Measurements from ENCODE around the gene GAN.
"Not testable (repeated sequence)": the region's sequence is repeated elsewhere in the genome, so short reads cannot be mapped to it uniquely, and the experiment has no call there.

The GAN gene

GRCh38 chr16:81310045-81310644, 4.6 kb upstream of the GAN start:
- no peak for DNase-seq (ENCODE audit: low read depth)

GRCh38 chr16:81311762-81312161, 3.0 kb upstream of the GAN start:
- no peak for DNase-seq (ENCODE audit: low read depth)

- DNase-seq (ENCODE audit: low read depth) = no peak
Observed at GRCh38 chr16:81313701-81314602, 810 bp upstream of the GAN start.

- peak; percentile 5 for DNase-seq (ENCODE audit: low read depth)
Observed at GRCh38 chr16:81315271-81316175, 761 bp downstream of the GAN start.

- DNase-seq (ENCODE audit: low read depth) = no peak
Observed at GRCh38 chr16:81316176-81316496, 1.4 kb downstream of the GAN start.

- DNase-seq (ENCODE audit: low read depth) = no peak
Observed at GRCh38 chr16:81318711-81319110, 3.9 kb downstream of the GAN start.

GRCh38 chr16:81319221-81319912, 4.6 kb downstream of the GAN start:
- peak; percentile 64 for DNase-seq (ENCODE audit: low read depth)

- no peak for DNase-seq (ENCODE audit: low read depth)
Observed at GRCh38 chr16:81321039-81321438, 6.3 kb downstream of the GAN start.

GRCh38 chr16:81321536-81321935, 6.8 kb downstream of the GAN start:
- DNase-seq (ENCODE audit: low read depth) = no peak

GRCh38 chr16:81324808-81325207, 10.0 kb downstream of the GAN start:
- no peak for DNase-seq (ENCODE audit: low read depth)

GRCh38 chr16:81327011-81327410, 12.2 kb downstream of the GAN start:
- DNase-seq (ENCODE audit: low read depth) = no peak

- DNase-seq (ENCODE audit: low read depth) = no peak
Observed at GRCh38 chr16:81327447-81328196, 12.9 kb downstream of the GAN start.

GRCh38 chr16:81329947-81330346, 15.2 kb downstream of the GAN start:
- no peak for DNase-seq (ENCODE audit: low read depth)

- DNase-seq (ENCODE audit: low read depth) = no peak
Observed at GRCh38 chr16:81333356-81333755, 18.6 kb downstream of the GAN start.

GRCh38 chr16:81335669-81336068, 20.9 kb downstream of the GAN start:
- DNase-seq (ENCODE audit: low read depth) = no peak

- DNase-seq (ENCODE audit: low read depth) = no peak
Observed at GRCh38 chr16:81337097-81337496, 22.3 kb downstream of the GAN start.

- not testable (repeated sequence) for DNase-seq (ENCODE audit: low read depth)
Observed at GRCh38 chr16:81345172-81345571, 30.4 kb downstream of the GAN start.

GRCh38 chr16:81347425-81347824, 32.7 kb downstream of the GAN start:
- DNase-seq (ENCODE audit: low read depth) = no peak

GRCh38 chr16:81349608-81350305, 35.0 kb downstream of the GAN start:
- no peak for DNase-seq (ENCODE audit: low read depth)

GRCh38 chr16:81350306-81350615, 35.5 kb downstream of the GAN start:
- no peak for DNase-seq (ENCODE audit: low read depth)

- no peak for DNase-seq (ENCODE audit: low read depth)
Observed at GRCh38 chr16:81353895-81354294, 39.1 kb downstream of the GAN start.

All from HS-27A (cell line).